Activated B cell treated with CpG ODN at 0.5 μM for 24 hours (primary cell): ENCODE measurements around the gene ZBED1. TPM values are rescaled to one million over a fixed set of nuclear protein-coding genes. Genes with fewer than 3 reads are reported as not detected.
A peak's percentile ranks its signal among the peaks of the same experiment; 100 is the strongest.

Experiments
- ATAC-seq: fragments of 200-7000 bp; cut with Tn5 transposase; one replicate; pipeline ENCODE4 v1.10.0; 2021; ENCODE audit warnings: low read depth, mild to moderate bottlenecking, moderate library complexity
- CTCF ChIA-PET: fragments of 350-600 bp; sonication (Branson Sonifier 250); formaldehyde crosslinking; loops from one replicate; lab custom pipeline; 2021; ENCODE audit warnings: antibody characterized with exemption; lab: Charles Lee
- POLR2A ChIA-PET: fragments of 350-600 bp; sonication (Branson Sonifier 250); formaldehyde crosslinking; loops from one replicate; lab custom pipeline; 2021; ENCODE audit warnings: antibody characterized with exemption; lab: Charles Lee
- DNase-seq: peaks from one replicate; pipeline ENCODE4 v3.0.0; 2022
- H3K27ac Mint-ChIP-seq: one replicate; pipeline ENCODE4 v1.8.0; 2020; ENCODE audit warnings: mixed read lengths
- H3K27me3 Mint-ChIP-seq: one replicate; pipeline ENCODE4 v1.8.0; 2021; ENCODE audit warnings: mixed read lengths
- H3K36me3 Mint-ChIP-seq: one replicate; pipeline ENCODE4 v1.8.0; 2021; ENCODE audit warnings: low read depth, mixed read lengths
- H3K4me1 Mint-ChIP-seq: one replicate; pipeline ENCODE4 v1.8.0; 2021; ENCODE audit warnings: mixed read lengths
- H3K4me3 Mint-ChIP-seq: one replicate; pipeline ENCODE4 v1.8.0; 2020; ENCODE audit warnings: mild to moderate bottlenecking, mixed read lengths
- H3K9me3 Mint-ChIP-seq: one replicate; pipeline ENCODE4 v1.8.0; 2020; ENCODE audit warnings: mixed read lengths
- CTCF ChIP-seq: fragments of 200-600 bp; IDR thresholded peaks from one replicate; pipeline ENCODE4 v1.8.0; 2022; ENCODE audit warnings: antibody characterized with exemption, mild to moderate bottlenecking
- intact Hi-C: fragments of 100-400 bp; cut with micrococcal nuclease; formaldehyde crosslinking; loops from one replicate; pipeline ENCODE4 v1.15.1; 2024
- total RNA-seq: library from RNA; stranded (reverse); gene quantifications from 2 replicates; pipeline ENCODE4 v1.2.3, GENCODE V29; 2022

Gene ZBED1
- total RNA-seq, 1 donor from 2014 or later, result 50.1 TPM

GRCh38 chrX:2504706-2505332, 4.0 kb upstream of the ZBED1 start:
- Mint-ChIP-seq H3K4me3 (no peak overlapping the region), H3K27ac (no peak overlapping the region), H3K4me1 (peaks cover 5% of the 10 kb centered on the region), H3K9me3 (no peaks in the 10 kb centered on the region), H3K36me3 (no peaks in the 10 kb centered on the region), H3K27me3 (no peaks in the 10 kb centered on the region)
- CTCF ChIA-PET, result no interaction called here
- no peak for ATAC-seq
- POLR2A ChIA-PET, result no interaction called here
- intact Hi-C loops, result loop anchor here (5.0 kb wide), 2 partner anchors 187 to 1053 kb away; partner anchors contain the start of genes ASMTL and CD99
- DNase-seq, result no peak
- TF ChIP-seq CTCF, result no peak

- no peak overlapping the region for H3K27ac Mint-ChIP-seq
- peaks cover 14% of the 10 kb centered on the region for H3K4me1 Mint-ChIP-seq
- TF ChIP-seq CTCF, result no peak
Measured at GRCh38 chrX:2503591-2504500, 3.1 kb upstream of the ZBED1 start.

GRCh38 chrX:2502668-2503519, 2.1 kb upstream of the ZBED1 start:
- no peak for ATAC-seq
- Mint-ChIP-seq H3K9me3 (no peaks in the 10 kb centered on the region), H3K27ac (no peak overlapping the region), H3K27me3 (no peaks in the 10 kb centered on the region), H3K36me3 (peaks cover 5% of the 10 kb centered on the region), H3K4me1 (peaks cover 21% of the 10 kb centered on the region), H3K4me3 (peak overlapping the region; percentile 44)
- no peak for TF ChIP-seq CTCF
- no peak for DNase-seq
- ChIA-PET POLR2A (no interaction called here), CTCF (no interaction called here)
- intact Hi-C loops, result loop anchor here (5.0 kb wide), 2 partner anchors 189 to 1051 kb away; partner anchors contain the start of genes ASMTL and CD99

More at GRCh38 chrX:2503591-2504500, 3.1 kb upstream of the ZBED1 start:
- no peaks in the 10 kb centered on the region for H3K27me3 Mint-ChIP-seq
- H3K36me3 Mint-ChIP-seq, result no peaks in the 10 kb centered on the region
- DNase-seq (no peak), ATAC-seq (no peak)
- H3K9me3 Mint-ChIP-seq, result no peaks in the 10 kb centered on the region
- intact Hi-C loops, result loop anchor here (5.0 kb wide), 2 partner anchors 188 to 1052 kb away; partner anchors contain the start of genes ASMTL and CD99
- H3K4me3 Mint-ChIP-seq, result peak overlapping the region; percentile 44
- ChIA-PET POLR2A (no interaction called here), CTCF (no interaction called here)

GRCh38 chrX:2502120-2502667, 1.4 kb upstream of the ZBED1 start:
- Mint-ChIP-seq H3K36me3 (peaks cover 10% of the 10 kb centered on the region), H3K4me1 (peaks cover 28% of the 10 kb centered on the region), H3K4me3 (peak overlapping the region; percentile 72), H3K27ac (peak overlapping the region; percentile 65), H3K27me3 (no peaks in the 10 kb centered on the region), H3K9me3 (no peaks in the 10 kb centered on the region)
- no peak for TF ChIP-seq CTCF
- POLR2A ChIA-PET, result no interaction called here
- CTCF ChIA-PET, result no interaction called here
- no peak for DNase-seq
- no peak for ATAC-seq
- intact Hi-C loops, result loop anchor here (5.0 kb wide), 2 partner anchors 190 to 1050 kb away; partner anchors contain the start of genes ASMTL and CD99
